ENCODE results near the gene SEMA5B.

Gene SEMA5B

GRCh38 chr3:122946185-122946584 lies 81.4 kb downstream of the SEMA5B start:
- no peak for DNase-seq

DNA sequence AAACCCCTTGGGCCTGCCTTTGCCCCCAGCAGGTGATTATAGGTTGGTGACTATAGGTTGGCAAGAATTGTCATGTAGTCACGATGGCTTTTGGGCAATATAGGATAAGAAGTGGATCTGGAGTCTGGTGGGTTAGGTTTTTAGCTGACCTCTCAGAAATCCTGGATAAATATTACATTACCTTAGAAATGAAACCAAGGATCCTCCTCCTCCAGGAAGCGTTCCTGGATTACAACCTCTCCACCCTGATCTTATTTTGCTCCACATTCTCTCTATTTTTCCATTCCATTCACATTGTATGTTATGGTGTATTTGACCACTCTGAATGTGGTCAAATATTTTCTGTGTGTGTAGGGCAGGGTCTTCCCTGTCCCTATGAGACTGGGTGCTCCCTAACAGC lies 82.3 kb downstream of the SEMA5B start:
- DNase-seq, result no peak

- DNase-seq, result no peak
These were observed 82.8 kb downstream of the SEMA5B start for GRCh38 chr3:122944671-122945161.

DNA sequence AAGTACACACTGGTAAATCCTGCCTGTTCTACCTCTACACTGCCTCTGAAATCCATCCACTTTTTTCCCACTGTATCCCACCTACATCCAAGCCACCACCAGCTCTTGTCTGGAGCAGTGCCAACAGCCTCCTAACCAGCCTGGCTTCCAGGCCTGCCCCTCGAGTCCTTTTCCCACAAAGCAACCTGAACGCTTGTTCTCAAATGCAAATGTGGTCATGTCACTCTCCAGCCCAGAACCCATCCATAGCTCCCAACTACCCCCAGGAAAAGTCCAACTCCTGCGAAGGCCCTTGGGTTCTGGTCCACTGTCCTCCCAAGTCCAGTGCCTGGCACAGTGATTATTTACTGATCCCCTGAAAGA lies 83.8 kb downstream of the SEMA5B start:
- no peak for DNase-seq

- peak; percentile 57 for DNase-seq
These were observed 84.4 kb downstream of the SEMA5B start for GRCh38 chr3:122942937-122943827.

- DNase-seq, result no peak
These were observed 85.3 kb downstream of the SEMA5B start for GRCh38 chr3:122942239-122942638.

- no peak for DNase-seq
These were observed 86.0 kb downstream of the SEMA5B start for GRCh38 chr3:122941228-122942206.

- no peak for DNase-seq
These were observed 86.9 kb downstream of the SEMA5B start for GRCh38 chr3:122940628-122941086.

DNA sequence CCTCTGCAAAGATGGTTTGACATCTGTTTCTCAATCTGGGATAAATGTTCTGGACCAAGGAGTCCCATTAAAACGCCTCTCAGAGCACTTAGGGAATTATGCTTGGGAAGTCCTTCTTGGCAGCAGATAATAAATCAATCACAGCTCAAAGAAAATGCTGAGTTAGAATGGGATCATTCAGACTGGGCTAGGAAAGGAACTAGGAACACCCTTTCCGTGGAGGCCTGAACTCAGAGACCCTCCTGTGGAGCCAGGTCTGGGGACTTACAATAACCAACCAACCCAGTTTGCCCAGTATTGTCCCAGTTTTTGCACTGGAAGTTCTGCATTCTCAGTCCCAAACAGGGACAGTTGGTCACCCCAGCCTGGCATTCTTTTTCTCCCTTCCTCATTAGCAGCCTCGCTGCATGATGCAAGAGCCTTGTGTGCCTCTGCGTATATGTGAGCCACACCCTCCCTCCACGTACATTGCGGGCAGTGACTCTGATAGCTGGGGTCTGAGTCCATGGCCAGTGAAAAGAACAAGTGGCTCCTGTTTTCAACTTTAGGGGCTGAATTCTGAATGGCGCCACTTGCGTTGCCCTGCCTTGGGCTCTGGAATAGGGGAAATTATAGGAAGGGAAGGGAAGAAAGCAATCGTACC lies 88.7 kb downstream of the SEMA5B start:
- DNase-seq, result no peak

DNA sequence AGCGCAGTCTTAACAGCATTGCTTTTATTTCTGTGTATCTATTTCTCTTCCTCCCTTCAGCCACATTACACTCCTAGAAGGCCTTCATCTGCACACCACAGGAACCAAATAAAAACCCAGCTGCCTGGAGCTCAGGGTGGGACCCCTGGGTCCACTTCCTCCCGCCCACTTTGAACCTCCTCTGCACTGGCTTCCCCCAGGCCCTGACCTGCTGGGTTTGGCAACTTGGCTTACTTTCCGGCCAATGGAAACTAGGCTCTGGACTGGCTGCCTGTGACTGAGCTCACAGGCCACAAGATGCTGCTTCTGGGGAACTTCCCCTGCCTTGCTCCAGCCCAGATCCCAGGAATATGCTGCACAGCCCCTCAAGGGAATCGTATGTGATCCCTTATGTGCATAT lies 89.8 kb downstream of the SEMA5B start:
- DNase-seq, result no peak

DNA sequence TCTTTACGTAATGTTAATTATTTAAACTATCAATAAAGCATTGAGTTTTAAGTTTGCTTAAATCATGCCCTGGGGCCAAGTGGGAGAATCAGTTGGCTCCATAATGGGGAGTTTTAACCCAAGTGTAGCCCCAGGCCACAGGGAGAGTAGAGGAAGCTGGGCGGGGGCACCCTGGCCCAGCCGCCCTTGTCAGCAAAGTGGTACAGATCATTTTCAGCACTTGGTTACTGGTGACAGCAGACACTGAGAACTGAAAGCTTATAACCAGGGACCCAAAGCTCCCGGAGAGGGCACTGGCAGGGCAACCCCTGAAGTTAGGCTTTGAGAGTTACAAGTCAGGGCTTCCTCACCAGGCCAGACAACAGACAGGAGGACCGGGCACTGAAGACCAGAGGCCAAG lies 90.6 kb downstream of the SEMA5B start:
- DNase-seq, result no peak

- no peak for DNase-seq
These were observed 91.2 kb downstream of the SEMA5B start for GRCh38 chr3:122936335-122936734.

DNA sequence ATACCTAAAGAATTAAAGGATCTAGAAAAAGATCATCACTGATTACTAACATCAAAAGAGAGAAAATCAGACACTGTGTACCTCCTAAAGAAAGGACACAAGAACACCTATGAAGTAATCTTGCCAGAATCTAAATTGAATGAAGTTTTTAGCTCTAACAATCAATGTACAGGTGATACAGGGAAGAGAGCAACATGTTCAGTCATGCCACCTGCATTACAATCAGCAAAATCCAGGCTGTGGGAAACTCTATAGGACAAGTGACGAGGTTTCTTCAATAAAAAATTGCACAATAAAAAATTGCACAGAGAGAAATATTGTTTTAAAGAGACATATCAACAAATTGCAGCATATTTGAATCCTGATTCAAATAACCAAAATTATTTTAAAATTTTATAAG lies 93.3 kb downstream of the SEMA5B start:
- no peak for DNase-seq

DNA sequence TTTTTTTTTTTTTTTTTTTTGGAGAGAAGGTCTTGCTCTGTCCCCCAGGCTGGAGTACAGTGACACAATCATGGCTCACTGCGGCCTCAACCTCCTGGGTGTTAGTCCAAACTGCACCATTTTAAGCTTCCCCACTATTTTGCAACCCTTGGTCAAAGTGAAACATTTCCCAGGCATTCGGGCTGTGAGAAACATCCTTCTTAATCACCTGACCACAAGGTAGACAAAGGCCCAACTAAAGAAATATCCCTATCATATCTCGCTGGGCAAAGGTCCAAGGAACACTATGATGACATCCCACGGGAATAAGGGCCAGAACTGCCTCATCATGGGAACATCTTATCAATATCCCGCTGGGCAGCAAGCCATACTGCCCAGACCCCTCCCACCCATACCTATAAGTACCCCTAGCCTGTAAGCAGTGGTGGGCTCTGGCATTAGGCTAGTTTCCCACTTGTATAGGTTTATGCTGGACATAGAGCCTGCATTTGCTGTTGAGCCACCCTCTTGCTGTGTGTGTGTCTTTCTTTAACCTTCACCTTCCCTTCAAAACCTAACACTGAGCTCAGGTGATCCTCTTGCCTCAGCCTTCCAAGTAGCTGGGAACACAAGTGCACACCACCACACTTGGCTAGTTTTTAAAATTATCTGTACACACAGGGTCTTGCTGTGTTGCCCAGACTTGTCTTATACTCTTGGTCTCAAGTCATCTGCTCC lies 95.2 kb downstream of the SEMA5B start:
- no peak for DNase-seq

- no peak for DNase-seq
These were observed 95.9 kb downstream of the SEMA5B start for GRCh38 chr3:122931636-122932035.

DNA sequence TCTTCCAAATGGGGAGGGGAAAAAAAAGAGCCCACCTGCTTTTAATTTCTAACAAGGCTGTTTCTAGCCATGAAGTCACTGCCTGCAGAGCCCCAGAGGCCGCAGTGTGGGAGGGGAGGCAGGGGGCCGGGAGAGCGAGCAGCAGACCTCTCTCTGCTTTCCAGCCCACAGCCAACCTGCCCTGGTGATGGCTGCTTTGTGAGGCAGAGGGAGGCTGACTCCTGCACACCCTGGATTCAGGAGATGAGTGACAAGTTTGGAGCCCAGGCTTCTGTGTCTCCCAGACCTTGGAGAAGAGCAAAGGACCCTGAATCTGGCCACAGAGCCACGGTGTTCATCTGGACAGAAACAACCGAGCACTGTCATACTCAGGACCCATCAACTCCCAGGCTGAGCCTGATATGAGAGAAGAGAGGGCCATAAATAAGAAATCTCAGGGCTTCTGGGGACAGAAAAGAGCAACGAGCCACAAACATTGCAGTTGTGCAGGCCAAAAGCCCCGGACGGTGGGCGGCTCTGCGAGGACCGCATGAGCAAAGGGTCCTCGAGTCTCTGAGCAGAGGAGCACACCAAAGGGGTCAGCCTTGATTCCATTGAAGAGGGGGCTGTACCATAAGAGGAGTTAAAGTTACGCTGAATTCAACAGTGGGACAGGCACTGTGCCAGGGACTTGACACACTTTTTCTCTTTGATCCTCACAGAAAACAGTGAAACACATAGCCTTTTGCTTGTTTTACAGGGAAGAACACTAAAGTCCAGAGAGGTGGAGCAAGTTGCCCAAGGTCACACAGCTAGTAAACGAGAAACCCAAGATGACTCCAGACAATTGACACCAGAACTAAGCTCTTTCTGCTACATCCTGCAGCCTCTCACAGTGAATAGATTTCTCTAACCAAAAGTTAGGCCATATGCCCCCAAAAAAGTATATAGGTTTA lies 97.2 kb downstream of the SEMA5B start:
- DNase-seq, result no peak

DNA sequence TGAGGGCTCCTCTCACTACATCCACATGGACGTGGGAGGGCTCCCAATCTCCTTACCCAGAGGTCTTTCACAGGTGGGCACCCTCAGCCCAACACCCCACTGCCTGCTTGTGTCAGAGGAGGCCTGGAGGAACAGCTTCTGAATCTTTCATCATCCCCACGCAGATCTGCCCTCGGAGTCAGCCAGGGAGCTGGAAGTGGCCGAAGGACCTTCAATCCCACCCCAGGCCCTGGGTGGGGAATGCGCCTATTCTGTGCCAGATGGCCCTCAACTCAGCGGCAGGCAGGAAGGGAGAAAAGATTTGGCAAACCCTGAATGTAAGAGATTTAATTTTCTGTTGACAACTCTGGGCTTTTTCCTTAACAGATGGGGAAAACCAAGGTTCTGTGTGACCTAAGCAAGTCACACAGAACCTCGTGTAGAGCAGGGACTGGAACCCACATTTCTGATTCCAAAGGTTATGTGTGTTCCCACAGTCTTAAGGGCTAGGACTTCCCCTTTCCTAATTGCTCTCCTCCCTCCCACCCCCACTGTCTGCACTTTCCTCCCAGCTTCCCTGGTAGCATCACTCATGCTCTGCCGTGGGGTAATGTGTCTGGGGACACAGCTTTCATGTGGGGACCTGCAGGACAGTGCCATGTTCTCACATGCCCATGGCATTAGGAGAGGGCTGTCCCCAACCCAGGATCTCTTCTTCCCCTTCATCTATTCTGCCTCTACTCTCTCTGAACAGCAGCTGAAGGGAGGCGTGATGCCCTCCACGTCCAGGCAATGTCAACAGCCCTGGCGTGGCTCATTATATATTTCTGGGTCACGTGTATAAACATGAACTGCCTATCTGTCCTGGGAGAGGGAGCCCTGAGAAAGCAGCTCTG lies 98.1 kb downstream of the SEMA5B start:
- DNase-seq, result no peak

DNA sequence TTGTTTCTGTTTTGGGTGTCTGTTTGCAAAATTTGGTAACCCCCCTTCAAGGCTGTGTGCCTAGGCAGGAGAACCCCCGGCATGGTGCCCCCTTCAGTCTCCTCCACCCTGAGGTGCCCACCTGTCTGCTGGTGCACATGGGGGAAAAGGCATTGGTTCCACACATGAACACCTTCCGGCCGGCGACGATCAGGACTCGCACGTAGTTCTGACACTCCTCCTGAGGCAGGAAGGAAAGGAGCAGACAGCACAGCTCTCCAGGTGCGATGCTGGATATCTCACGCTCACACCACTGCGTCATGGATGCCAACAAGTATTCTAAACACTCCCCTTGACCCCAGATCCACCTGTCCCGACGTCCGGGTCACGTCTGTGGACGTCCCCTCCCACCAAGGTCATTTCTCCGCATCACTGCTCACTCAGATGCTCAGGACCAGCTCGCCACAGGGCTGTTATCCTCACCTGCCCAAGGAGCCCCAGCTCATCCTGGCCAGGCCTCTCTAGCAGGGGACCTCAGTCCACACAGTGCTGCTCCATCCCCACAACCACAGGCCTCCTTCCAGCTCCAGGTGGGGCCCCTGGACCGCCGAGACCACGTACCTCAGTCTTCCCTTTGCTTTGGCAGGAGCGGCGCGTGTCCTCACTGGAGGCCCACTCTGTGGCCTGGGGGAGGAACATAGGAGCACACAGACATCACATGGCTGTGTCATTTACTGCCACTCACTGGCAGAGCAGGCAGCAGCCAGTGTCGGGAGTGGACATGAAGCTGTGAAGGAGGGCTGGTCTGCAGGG lies 99.0 kb downstream of the SEMA5B start:
- DNase-seq, result no peak

DNA sequence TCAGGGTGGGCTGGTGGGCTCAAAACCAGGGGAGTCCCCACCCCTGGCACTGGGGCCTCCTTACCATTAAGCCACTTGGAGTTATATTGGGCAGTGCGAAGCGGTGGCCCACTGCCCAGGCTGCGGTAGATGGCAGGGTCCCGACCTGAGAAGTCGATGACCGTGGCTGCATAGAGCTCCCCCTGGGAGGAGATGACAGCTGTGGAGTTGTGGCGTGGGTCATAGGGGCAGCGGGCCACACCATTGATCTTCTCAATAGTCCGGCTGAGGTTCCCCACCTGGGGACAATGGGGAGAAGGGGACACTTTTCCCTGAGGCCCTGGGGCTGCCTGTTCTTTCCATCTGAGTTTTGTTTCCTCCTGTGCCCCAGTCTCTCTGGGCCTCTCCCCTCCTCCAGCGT lies 99.8 kb downstream of the SEMA5B start:
- DNase-seq, result no peak

Data from right kidney (tissue), 1 donor.